ENCODE data around the gene ANKRD33B. TPM values are rescaled to one million over a fixed set of nuclear protein-coding genes. Genes with fewer than 3 reads are reported as not detected.

Gene ANKRD33B
- total and polyA plus RNA-seq, 7 experiments from 2014 or later = 0.20 to 10.1 (median 0.75) TPM; not detected in 1

GRCh38 chr5:10674582-10674981 is 110.7 kb downstream of the ANKRD33B start:
- Histone ChIP-seq H3K27me3 (ENCODE audit: control insufficient read depth in 2 of 2, insufficient read depth in 2 of 2, low read length in 2 of 2) (no peaks in the 10 kb centered on the region), H3K4me1 (ENCODE audit: control insufficient read depth in 2 of 2, insufficient read depth in 2 of 2, low read length in 2 of 2) (no peaks in the 10 kb centered on the region), H3K9me3 (ENCODE audit: control insufficient read depth in 2 of 3, low read length in 3 of 3) (peaks cover 0 to 6% (median 0%) of the 10 kb centered on the region in 3 experiments), H3K36me3 (ENCODE audit: control insufficient read depth in 2 of 3, insufficient read depth in 3 of 3, low read length in 3 of 3) (peaks cover 0 to 20% (median 0%) of the 10 kb centered on the region in 3 experiments), H3K4me3 (ENCODE audit: low read length) (no peak overlapping the region), H3K27ac (ENCODE audit: low read depth, low read length) (no peak overlapping the region)
- Mint-ChIP-seq H3K9me3 (peaks cover 1 to 19% (median 10%) of the 10 kb centered on the region in 11 donors), H3K4me1 (peaks cover 0 to 2% (median 0%) of the 10 kb centered on the region in 7 donors), H3K36me3 (peaks cover 7 to 24% (median 17%) of the 10 kb centered on the region in 5 donors), H3K4me3 (no peak overlapping the region), H3K27me3 (peaks cover 0 to 9% (median 0%) of the 10 kb centered on the region in 5 donors), H3K27ac (peak overlapping the region in 1 of 9 donors; percentile 10)
- ATAC-seq = no peak
- CTCF ChIA-PET = no interaction called here
- intact Hi-C loops (cut with micrococcal nuclease) = no loop called here
- no peak for DNase-seq
- POLR2A ChIA-PET = no interaction called here

GRCh38 chr5:10675177-10675700 is 111.4 kb downstream of the ANKRD33B start:
- H3K4me1 Mint-ChIP-seq = peaks cover 0 to 2% (median 0%) of the 10 kb centered on the region in 7 donors
- no peaks in the 10 kb centered on the region for H3K27me3 ChIP-seq (ENCODE audit: control insufficient read depth in 2 of 2, insufficient read depth in 2 of 2, low read length in 2 of 2)
- intact Hi-C loops (cut with micrococcal nuclease) = no loop called here
- H3K27ac ChIP-seq (ENCODE audit: low read depth, low read length) = no peak overlapping the region
- POLR2A ChIA-PET = no interaction called here
- DNase-seq (no peak), ATAC-seq (no peak)
- peaks cover 0 to 6% (median 0%) of the 10 kb centered on the region in 3 experiments for H3K9me3 ChIP-seq (ENCODE audit: control insufficient read depth in 2 of 3, low read length in 3 of 3)
- H3K4me1 ChIP-seq (ENCODE audit: control insufficient read depth in 2 of 2, insufficient read depth in 2 of 2, low read length in 2 of 2) = no peaks in the 10 kb centered on the region
- H3K27ac Mint-ChIP-seq = no peak overlapping the region
- H3K36me3 Mint-ChIP-seq = peaks cover 14 to 30% (median 24%) of the 10 kb centered on the region in 5 donors
- CTCF ChIA-PET = no interaction called here
- H3K27me3 Mint-ChIP-seq = peaks cover 0 to 9% (median 0%) of the 10 kb centered on the region in 5 donors
- peaks cover 1 to 19% (median 10%) of the 10 kb centered on the region in 11 donors for H3K9me3 Mint-ChIP-seq
- H3K4me3 Mint-ChIP-seq = no peak overlapping the region
- peaks cover 0 to 26% (median 0%) of the 10 kb centered on the region in 3 experiments for H3K36me3 ChIP-seq (ENCODE audit: control insufficient read depth in 2 of 3, insufficient read depth in 3 of 3, low read length in 3 of 3)
- no peak overlapping the region for H3K4me3 ChIP-seq (ENCODE audit: low read length)

- Histone ChIP-seq H3K4me3 (ENCODE audit: low read length) (no peak overlapping the region), H3K4me1 (ENCODE audit: control insufficient read depth in 2 of 2, insufficient read depth in 2 of 2, low read length in 2 of 2) (no peaks in the 10 kb centered on the region), H3K27ac (ENCODE audit: low read depth, low read length) (no peak overlapping the region), H3K36me3 (ENCODE audit: control insufficient read depth in 2 of 3, insufficient read depth in 3 of 3, low read length in 3 of 3) (peaks cover 0 to 36% (median 0%) of the 10 kb centered on the region in 3 experiments), H3K27me3 (ENCODE audit: control insufficient read depth in 2 of 2, insufficient read depth in 2 of 2, low read length in 2 of 2) (no peaks in the 10 kb centered on the region), H3K9me3 (ENCODE audit: control insufficient read depth in 2 of 3, low read length in 3 of 3) (peaks cover 0 to 6% (median 0%) of the 10 kb centered on the region in 3 experiments)
- DNase-seq (no peak), ATAC-seq (no peak)
- ChIA-PET CTCF (no interaction called here), POLR2A (interaction anchor here (0.6 kb wide), 1 partner anchor 1372 kb away, joined by 3 read pairs; no protein-coding TSS in a partner anchor)
- H3K4me3 Mint-ChIP-seq = no peak overlapping the region
- peaks cover 0 to 4% (median 0%) of the 10 kb centered on the region in 5 donors for H3K27me3 Mint-ChIP-seq
- peaks cover 0 to 3% (median 0%) of the 10 kb centered on the region in 7 donors for H3K4me1 Mint-ChIP-seq
- no peak overlapping the region for H3K27ac Mint-ChIP-seq
- H3K9me3 Mint-ChIP-seq = peaks cover 1 to 19% (median 10%) of the 10 kb centered on the region in 11 donors
- H3K36me3 Mint-ChIP-seq = peaks cover 21 to 38% (median 32%) of the 10 kb centered on the region in 5 donors
- intact Hi-C loops (cut with micrococcal nuclease) = no loop called here
Observed at GRCh38 chr5:10676224-10676623, 112.4 kb downstream of the ANKRD33B start.

- peaks cover 0 to 42% (median 0%) of the 10 kb centered on the region in 3 experiments for H3K36me3 ChIP-seq (ENCODE audit: control insufficient read depth in 2 of 3, insufficient read depth in 3 of 3, low read length in 3 of 3)
- ChIA-PET POLR2A (no interaction called here), CTCF (no interaction called here)
- peaks cover 0 to 4% (median 0%) of the 10 kb centered on the region in 5 donors for H3K27me3 Mint-ChIP-seq
- no peak overlapping the region for H3K4me3 Mint-ChIP-seq
- peaks cover 0 to 3% (median 0%) of the 10 kb centered on the region in 7 donors for H3K4me1 Mint-ChIP-seq
- no peaks in the 10 kb centered on the region for H3K27me3 ChIP-seq (ENCODE audit: control insufficient read depth in 2 of 2, insufficient read depth in 2 of 2, low read length in 2 of 2)
- no peaks in the 10 kb centered on the region for H3K4me1 ChIP-seq (ENCODE audit: control insufficient read depth in 2 of 2, insufficient read depth in 2 of 2, low read length in 2 of 2)
- no peak overlapping the region for H3K27ac ChIP-seq (ENCODE audit: low read depth, low read length)
- intact Hi-C loops (cut with micrococcal nuclease) = no loop called here
- ATAC-seq (no peak), DNase-seq (no peak)
- H3K36me3 Mint-ChIP-seq = peaks cover 21 to 44% (median 33%) of the 10 kb centered on the region in 5 donors
- no peak overlapping the region for H3K4me3 ChIP-seq (ENCODE audit: low read length)
- peaks cover 0 to 6% (median 0%) of the 10 kb centered on the region in 3 experiments for H3K9me3 ChIP-seq (ENCODE audit: control insufficient read depth in 2 of 3, low read length in 3 of 3)
- peaks cover 1 to 19% (median 10%) of the 10 kb centered on the region in 11 donors for H3K9me3 Mint-ChIP-seq
- H3K27ac Mint-ChIP-seq = no peak overlapping the region
Observed at GRCh38 chr5:10676946-10677345, 113.1 kb downstream of the ANKRD33B start.

GRCh38 chr5:10677533-10677932 is 113.7 kb downstream of the ANKRD33B start:
- ATAC-seq (no peak), DNase-seq (no peak)
- Histone ChIP-seq H3K27ac (ENCODE audit: low read depth, low read length) (no peak overlapping the region), H3K4me3 (ENCODE audit: low read length) (no peak overlapping the region), H3K36me3 (ENCODE audit: control insufficient read depth in 2 of 3, insufficient read depth in 3 of 3, low read length in 3 of 3) (peaks cover 0 to 48% (median 0%) of the 10 kb centered on the region in 3 experiments), H3K27me3 (ENCODE audit: control insufficient read depth in 2 of 2, insufficient read depth in 2 of 2, low read length in 2 of 2) (no peaks in the 10 kb centered on the region), H3K4me1 (ENCODE audit: control insufficient read depth in 2 of 2, insufficient read depth in 2 of 2, low read length in 2 of 2) (no peaks in the 10 kb centered on the region), H3K9me3 (ENCODE audit: control insufficient read depth in 2 of 3, low read length in 3 of 3) (peaks cover 0 to 6% (median 0%) of the 10 kb centered on the region in 3 experiments)
- POLR2A ChIA-PET = no interaction called here
- Mint-ChIP-seq H3K4me3 (no peak overlapping the region), H3K36me3 (peaks cover 21 to 50% (median 33%) of the 10 kb centered on the region in 5 donors), H3K4me1 (peaks cover 0 to 4% (median 0%) of the 10 kb centered on the region in 7 donors), H3K9me3 (peaks cover 1 to 19% (median 10%) of the 10 kb centered on the region in 11 donors), H3K27ac (no peak overlapping the region), H3K27me3 (peaks cover 0 to 4% (median 0%) of the 10 kb centered on the region in 5 donors)
- intact Hi-C loops (cut with micrococcal nuclease) = no loop called here
- CTCF ChIA-PET = no interaction called here

- H3K27ac ChIP-seq (ENCODE audit: low read depth, low read length) = no peak overlapping the region
- ChIA-PET CTCF (no interaction called here), POLR2A (no interaction called here)
- no peaks in the 10 kb centered on the region for H3K4me1 ChIP-seq (ENCODE audit: control insufficient read depth in 2 of 2, insufficient read depth in 2 of 2, low read length in 2 of 2)
- H3K27ac Mint-ChIP-seq = no peak overlapping the region
- no peak overlapping the region for H3K4me3 ChIP-seq (ENCODE audit: low read length)
- no peaks in the 10 kb centered on the region for H3K27me3 ChIP-seq (ENCODE audit: control insufficient read depth in 2 of 2, insufficient read depth in 2 of 2, low read length in 2 of 2)
- peaks cover 0 to 6% (median 0%) of the 10 kb centered on the region in 3 experiments for H3K9me3 ChIP-seq (ENCODE audit: control insufficient read depth in 2 of 3, low read length in 3 of 3)
- H3K4me1 Mint-ChIP-seq = peaks cover 0 to 4% (median 0%) of the 10 kb centered on the region in 7 donors
- H3K36me3 ChIP-seq (ENCODE audit: control insufficient read depth in 2 of 3, insufficient read depth in 3 of 3, low read length in 3 of 3) = peaks cover 0 to 55% (median 0%) of the 10 kb centered on the region in 3 experiments
- intact Hi-C loops (cut with micrococcal nuclease) = no loop called here
- H3K27me3 Mint-ChIP-seq = peaks cover 0 to 3% (median 0%) of the 10 kb centered on the region in 5 donors
- H3K9me3 Mint-ChIP-seq = peaks cover 1 to 19% (median 10%) of the 10 kb centered on the region in 11 donors
- peaks cover 21 to 57% (median 33%) of the 10 kb centered on the region in 5 donors for H3K36me3 Mint-ChIP-seq
- H3K4me3 Mint-ChIP-seq = no peak overlapping the region
- DNase-seq = no peak
- ATAC-seq = no peak
Observed at GRCh38 chr5:10678244-10678643, 114.4 kb downstream of the ANKRD33B start.

All from naive thymus-derived CD4-positive, alpha-beta T cell (primary cell).